Type B pancreatic cell (in vitro differentiated cells): Measurements from ENCODE around the gene CFAP221. TPM values are rescaled to one million over a fixed set of nuclear protein-coding genes. Genes with fewer than 3 reads are reported as not detected.

Experiments used
- DNase-seq: peaks from one replicate; pipeline ENCODE4 v3.0.0; 2021; ENCODE audit warnings: mixed read lengths; ENCODE audit not compliant: unreplicated experiment; ENCODE audit errors: extremely low spot score
- H3K27ac Mint-ChIP-seq: 2 replicates; pipeline ENCODE4 v1.8.0; 2021; ENCODE audit warnings: mild to moderate bottlenecking, mixed read lengths
- H3K27me3 Mint-ChIP-seq: 2 replicates; pipeline ENCODE4 v1.8.0; 2021; ENCODE audit warnings: mixed read lengths
- H3K36me3 Mint-ChIP-seq: 2 replicates; pipeline ENCODE4 v1.8.0; 2021; ENCODE audit warnings: mixed read lengths
- H3K4me1 Mint-ChIP-seq: one replicate; pipeline ENCODE4 v1.8.0; 2021; ENCODE audit warnings: mixed read lengths; ENCODE audit not compliant: unreplicated experiment
- H3K4me3 Mint-ChIP-seq: 2 replicates; pipeline ENCODE4 v1.8.0; 2021; ENCODE audit warnings: mild to moderate bottlenecking, mixed read lengths
- H3K9me3 Mint-ChIP-seq: 2 replicates; pipeline ENCODE4 v1.8.0; 2021; ENCODE audit warnings: mixed read lengths
- CTCF ChIP-seq: fragments of 200-600 bp; sonication (generic); conservative IDR thresholded peaks from 2 replicates; pipeline ENCODE4 v1.5.0; 2021; ENCODE audit warnings: antibody characterized with exemption, mild to moderate bottlenecking
- total RNA-seq: library from RNA; stranded (reverse); gene quantifications from 2 replicates; pipeline ENCODE4 v1.2.1, GENCODE V29; 2021; ENCODE audit warnings: low replicate concordance

Gene CFAP221
- total RNA-seq, 1 donor from 2014 or later, result 4.8 TPM

- Mint-ChIP-seq H3K9me3 (no peaks in the 10 kb centered on the region), H3K27ac (no peak overlapping the region), H3K27me3 (no peaks in the 10 kb centered on the region), H3K4me3 (peak overlapping the region; percentile 89), H3K36me3 (peaks cover 12% of the 10 kb centered on the region), H3K4me1 (peaks cover 38% of the 10 kb centered on the region)
- DNase-seq, result no peak
- no peak for TF ChIP-seq CTCF
These were observed 136.4 kb downstream of the CFAP221 start for GRCh38 chr2:119680457-119681202.

GRCh38 chr2:119681203-119681867, 137.1 kb downstream of the CFAP221 start:
- H3K4me1 Mint-ChIP-seq, result peaks cover 38% of the 10 kb centered on the region
- peak overlapping the region; percentile 67 for H3K4me3 Mint-ChIP-seq
- no peaks in the 10 kb centered on the region for H3K27me3 Mint-ChIP-seq
- peaks cover 12% of the 10 kb centered on the region for H3K36me3 Mint-ChIP-seq
- H3K9me3 Mint-ChIP-seq, result no peaks in the 10 kb centered on the region
- H3K27ac Mint-ChIP-seq, result no peak overlapping the region
- TF ChIP-seq CTCF, result no peak
- DNase-seq, result no peak

GRCh38 chr2:119681868-119682220, 137.6 kb downstream of the CFAP221 start:
- Mint-ChIP-seq H3K4me1 (peaks cover 38% of the 10 kb centered on the region), H3K36me3 (peaks cover 12% of the 10 kb centered on the region), H3K9me3 (no peaks in the 10 kb centered on the region), H3K27me3 (no peaks in the 10 kb centered on the region), H3K4me3 (peak overlapping the region; percentile 59), H3K27ac (no peak overlapping the region)
- DNase-seq, result no peak
- TF ChIP-seq CTCF, result no peak

GRCh38 chr2:119682578-119682977, 138.3 kb downstream of the CFAP221 start:
- no peak for DNase-seq
- H3K36me3 Mint-ChIP-seq, result peaks cover 18% of the 10 kb centered on the region

GRCh38 chr2:119683074-119683712, 138.9 kb downstream of the CFAP221 start:
- no peak overlapping the region for H3K27ac Mint-ChIP-seq
- H3K27me3 Mint-ChIP-seq, result no peaks in the 10 kb centered on the region
- H3K36me3 Mint-ChIP-seq, result peaks cover 18% of the 10 kb centered on the region
- no peaks in the 10 kb centered on the region for H3K9me3 Mint-ChIP-seq
- H3K4me3 Mint-ChIP-seq, result no peak overlapping the region
- no peak for DNase-seq
- H3K4me1 Mint-ChIP-seq, result peaks cover 38% of the 10 kb centered on the region
- no peak for TF ChIP-seq CTCF

More at GRCh38 chr2:119682578-119682977, 138.3 kb downstream of the CFAP221 start:
- H3K9me3 Mint-ChIP-seq, result no peaks in the 10 kb centered on the region
- no peak overlapping the region for H3K4me3 Mint-ChIP-seq
- H3K4me1 Mint-ChIP-seq, result peaks cover 38% of the 10 kb centered on the region
- H3K27ac Mint-ChIP-seq, result no peak overlapping the region
- no peak for TF ChIP-seq CTCF
- H3K27me3 Mint-ChIP-seq, result no peaks in the 10 kb centered on the region
